ENCODE data around the gene HLA-DQB2.

The HLA-DQB2 gene

GRCh38 chr6:32744776-32745175 lies 18.6 kb downstream of the HLA-DQB2 start:
- DNase-seq (ENCODE audit: low read depth) = no peak

- DNase-seq (ENCODE audit: low read depth) = no peak
Observed at GRCh38 chr6:32742374-32742773, 21.0 kb downstream of the HLA-DQB2 start.

GRCh38 chr6:32741031-32741960 lies 22.0 kb downstream of the HLA-DQB2 start, which contains the start of gene HLA-DQA2:
Gene HLA-DQA2, plus strand, starts transcription at chr6:32741391. Its CDS starts 53 bp downstream, at chr6:32741444.
- DNase-seq (ENCODE audit: low read depth) = no peak

DNA sequence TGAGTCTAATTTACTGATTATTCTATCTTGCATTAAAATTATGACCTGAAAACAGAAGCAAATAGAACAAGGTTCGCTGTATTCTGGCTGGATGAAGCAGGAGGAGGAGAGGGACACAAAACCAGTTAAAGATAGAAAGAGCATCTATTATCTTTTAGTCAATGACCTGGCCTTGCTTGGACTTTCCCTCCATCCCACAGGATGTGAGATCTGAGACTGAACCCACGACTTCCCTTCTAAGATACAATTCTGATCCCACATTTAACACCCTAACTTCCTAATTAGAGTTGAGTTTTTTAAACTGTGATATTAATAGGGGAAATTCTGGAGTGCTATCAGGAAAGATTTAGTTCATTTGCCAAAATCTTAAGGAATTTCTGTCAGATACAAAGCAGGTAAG lies 25.2 kb downstream of the HLA-DQB2 start:
- no peak for DNase-seq (ENCODE audit: low read depth)

- no peak for DNase-seq (ENCODE audit: low read depth)
Observed at GRCh38 chr6:32718879-32719278, 44.5 kb downstream of the HLA-DQB2 start.

GRCh38 chr6:32716396-32716795 lies 46.9 kb downstream of the HLA-DQB2 start:
- DNase-seq (ENCODE audit: low read depth) = no peak

DNA sequence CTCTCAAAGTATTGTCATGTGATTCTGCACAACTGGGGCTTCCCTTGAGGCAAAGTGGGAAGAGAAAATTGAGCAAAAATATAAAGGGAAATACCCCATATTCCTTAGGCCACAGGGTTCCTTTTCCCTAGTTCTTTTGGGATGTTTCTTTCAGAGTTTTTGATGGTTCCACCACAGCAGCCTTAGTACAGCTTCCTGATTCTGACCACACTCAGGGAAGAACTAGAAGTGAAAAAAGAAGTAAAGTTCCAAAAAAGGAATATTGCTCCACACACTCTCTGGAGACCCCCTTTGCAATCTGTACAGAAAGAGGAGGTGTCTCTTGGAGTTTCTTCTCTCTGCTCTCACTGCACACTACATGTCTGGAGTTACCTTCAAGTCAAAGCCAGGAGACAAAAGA lies 50.1 kb downstream of the HLA-DQB2 start:
- DNase-seq (ENCODE audit: low read depth) = no peak

GRCh38 chr6:32709625-32710024 lies 53.7 kb downstream of the HLA-DQB2 start:
- no peak for DNase-seq (ENCODE audit: low read depth)

Measured in GM04503 (cell line).